WTC11 (cell line): ENCODE measurements around the gene GADL1. TPM values are rescaled to one million over a fixed set of nuclear protein-coding genes. Genes with fewer than 3 reads are reported as not detected.

ENCODE experiments used
- ATAC-seq: fragments of 200-7000 bp; cut with Tn5 transposase; 2 replicates; pipeline ENCODE4 v1.10.0; 2021; ENCODE audit warnings: mild to moderate bottlenecking, moderate library complexity
- CTCF ChIA-PET: fragments of 300-600 bp; sonication (Branson Sonifier 250); formaldehyde crosslinking; loops from one replicate; lab custom pipeline; 2021; ENCODE audit warnings: antibody characterized with exemption; lab: Charles Lee
- POLR2A ChIA-PET: fragments of 350-600 bp; sonication (Branson Sonifier 250); formaldehyde crosslinking; loops from one replicate; lab custom pipeline; 2021; ENCODE audit warnings: antibody characterized with exemption; lab: Charles Lee
- DNase-seq: peaks from one replicate; pipeline ENCODE4 v3.0.0; 2021; ENCODE audit warnings: low spot score
- H3K27ac Mint-ChIP-seq: 2 replicates; pipeline ENCODE4 v1.8.0; 2021; ENCODE audit warnings: mixed read lengths
- H3K27me3 Mint-ChIP-seq: 2 replicates; pipeline ENCODE4 v1.8.0; 2021; ENCODE audit warnings: low read depth, mild to moderate bottlenecking, moderate library complexity, mixed read lengths
- H3K36me3 Mint-ChIP-seq: 2 replicates; pipeline ENCODE4 v1.8.0; 2021; ENCODE audit warnings: mixed read lengths
- H3K4me1 Mint-ChIP-seq: 2 replicates; pipeline ENCODE4 v1.8.0; 2022; ENCODE audit warnings: mixed read lengths
- H3K4me3 Mint-ChIP-seq: 2 replicates; pipeline ENCODE4 v1.8.0; 2021; ENCODE audit warnings: mild to moderate bottlenecking, moderate library complexity, mixed read lengths
- H3K9me3 Mint-ChIP-seq: 2 replicates; pipeline ENCODE4 v1.8.0; 2021; ENCODE audit warnings: mixed read lengths
- ATF6 ChIP-seq: sonication (generic); formaldehyde crosslinking; IDR thresholded peaks from 2 replicates; pipeline ENCODE4 v1.8.1; 2023; ENCODE audit warnings: mild to moderate bottlenecking, missing genetic modification reagents
- E2F4 ChIP-seq: sonication (generic); formaldehyde crosslinking; IDR thresholded peaks from 2 replicates; pipeline ENCODE4 v1.8.1; 2022; ENCODE audit warnings: low read depth, mild to moderate bottlenecking, moderate library complexity, missing genetic modification reagents, borderline replicate concordance
- FOXJ3 ChIP-seq: sonication (generic); formaldehyde crosslinking; IDR thresholded peaks from 2 replicates; pipeline ENCODE4 v1.9.0; 2021; ENCODE audit warnings: missing genetic modification reagents, mild to moderate bottlenecking, borderline replicate concordance
- GTF2I ChIP-seq: fragments of 250-450 bp; sonication (Bioruptor Pico); conservative IDR thresholded peaks from 2 replicates; pipeline ENCODE4 v1.4.0; 2021; ENCODE audit warnings: mild to moderate bottlenecking
- KAT7 ChIP-seq: sonication (generic); formaldehyde crosslinking; IDR thresholded peaks from 2 replicates; pipeline ENCODE4 v1.8.1; 2023; ENCODE audit warnings: missing genetic modification reagents, mild to moderate bottlenecking, borderline replicate concordance
- MXD4 ChIP-seq: fragments of 250-450 bp; sonication (Bioruptor Pico); IDR thresholded peaks from 2 replicates; pipeline ENCODE4 v1.8.0; 2021; ENCODE audit warnings: mild to moderate bottlenecking, moderate library complexity, borderline replicate concordance
- NFYB ChIP-seq: sonication (generic); formaldehyde crosslinking; conservative IDR thresholded peaks from 2 replicates; pipeline ENCODE4 v1.8.0; 2022; ENCODE audit warnings: low read depth, missing genetic modification reagents
- NR1H2 ChIP-seq: sonication (generic); formaldehyde crosslinking; IDR thresholded peaks from 2 replicates; pipeline ENCODE4 v1.9.0; 2021; ENCODE audit warnings: mild to moderate bottlenecking, moderate library complexity, missing genetic modification reagents
- OVOL2 ChIP-seq: fragments of 250-450 bp; sonication (Bioruptor Pico); IDR thresholded peaks from 2 replicates; pipeline ENCODE4 v1.9.0; 2021; ENCODE audit warnings: mild to moderate bottlenecking, borderline replicate concordance
- RELA ChIP-seq: sonication (generic); formaldehyde crosslinking; IDR thresholded peaks from 2 replicates; pipeline ENCODE4 v1.8.1; 2022; ENCODE audit warnings: missing genetic modification reagents, mild to moderate bottlenecking, borderline replicate concordance
- SMAD3 ChIP-seq: sonication (generic); formaldehyde crosslinking; IDR thresholded peaks from 2 replicates; pipeline ENCODE4 v1.8.0; 2022; ENCODE audit warnings: missing genetic modification reagents, mild to moderate bottlenecking, borderline replicate concordance
- SMAD4 ChIP-seq: sonication (generic); formaldehyde crosslinking; IDR thresholded peaks from 2 replicates; pipeline ENCODE4 v1.8.0; 2022; ENCODE audit warnings: mild to moderate bottlenecking, missing genetic modification reagents
- SP1 ChIP-seq: sonication (generic); formaldehyde crosslinking; conservative IDR thresholded peaks from 2 replicates; pipeline ENCODE4 v1.8.1; 2022; ENCODE audit warnings: missing genetic modification reagents
- TCF7 ChIP-seq: sonication (generic); formaldehyde crosslinking; IDR thresholded peaks from 2 replicates; pipeline ENCODE4 v1.8.0; 2022; ENCODE audit warnings: mild to moderate bottlenecking, low read depth, missing genetic modification reagents, moderate library complexity
- TEAD1 ChIP-seq: sonication (generic); formaldehyde crosslinking; IDR thresholded peaks from 2 replicates; pipeline ENCODE4 v1.8.0; 2022; ENCODE audit warnings: mild to moderate bottlenecking, missing genetic modification reagents
- TEAD4 ChIP-seq: sonication (generic); formaldehyde crosslinking; IDR thresholded peaks from 2 replicates; pipeline ENCODE4 v1.8.0; 2022; ENCODE audit warnings: mild to moderate bottlenecking, missing genetic modification reagents
- USF1 ChIP-seq: sonication (generic); formaldehyde crosslinking; IDR thresholded peaks from 2 replicates; pipeline ENCODE4 v1.8.0; 2022; ENCODE audit warnings: mild to moderate bottlenecking, missing genetic modification reagents
- USF2 ChIP-seq: sonication (generic); formaldehyde crosslinking; IDR thresholded peaks from 2 replicates; pipeline ENCODE4 v1.8.1; 2023; ENCODE audit warnings: mild to moderate bottlenecking, missing genetic modification reagents, moderate library complexity
- ZNF121 ChIP-seq: sonication (generic); formaldehyde crosslinking; IDR thresholded peaks from 2 replicates; pipeline ENCODE4 v1.8.0; 2023; ENCODE audit warnings: missing genetic modification reagents
- ZNF138 ChIP-seq: sonication (generic); formaldehyde crosslinking; conservative IDR thresholded peaks from 2 replicates; pipeline ENCODE4 v1.8.1; 2022; ENCODE audit warnings: mild to moderate bottlenecking, moderate library complexity, missing genetic modification reagents
- ZNF219 ChIP-seq: sonication (generic); formaldehyde crosslinking; IDR thresholded peaks from 2 replicates; pipeline ENCODE4 v1.8.0; 2023; ENCODE audit warnings: missing genetic modification reagents, mild to moderate bottlenecking, borderline replicate concordance
- ZNF232 ChIP-seq: sonication (generic); formaldehyde crosslinking; IDR thresholded peaks from 2 replicates; pipeline ENCODE4 v1.8.0; 2022; ENCODE audit warnings: mild to moderate bottlenecking, missing genetic modification reagents
- ZNF263 ChIP-seq: sonication (generic); formaldehyde crosslinking; IDR thresholded peaks from 2 replicates; pipeline ENCODE4 v1.8.1; 2022; ENCODE audit warnings: low read depth, mild to moderate bottlenecking, moderate library complexity, missing genetic modification reagents
- ZNF512 ChIP-seq: sonication (generic); formaldehyde crosslinking; IDR thresholded peaks from 2 replicates; pipeline ENCODE4 v1.8.1; 2022; ENCODE audit warnings: missing genetic modification reagents, borderline replicate concordance
- total RNA-seq: library from RNA; stranded (reverse); gene quantifications from 3 replicates; pipeline ENCODE4 v1.2.3, GENCODE V29; 2021
- TF ChIP-seq, protein P1 (sequence below): sonication (generic); formaldehyde crosslinking; IDR thresholded peaks from 2 replicates; pipeline ENCODE4 v1.8.1; 2022; ENCODE audit warnings: mild to moderate bottlenecking, missing genetic modification reagents, moderate library complexity, borderline replicate concordance

The GADL1 gene
- total RNA-seq, 1 experiment from 2014 or later: 0.15 TPM

DNA sequence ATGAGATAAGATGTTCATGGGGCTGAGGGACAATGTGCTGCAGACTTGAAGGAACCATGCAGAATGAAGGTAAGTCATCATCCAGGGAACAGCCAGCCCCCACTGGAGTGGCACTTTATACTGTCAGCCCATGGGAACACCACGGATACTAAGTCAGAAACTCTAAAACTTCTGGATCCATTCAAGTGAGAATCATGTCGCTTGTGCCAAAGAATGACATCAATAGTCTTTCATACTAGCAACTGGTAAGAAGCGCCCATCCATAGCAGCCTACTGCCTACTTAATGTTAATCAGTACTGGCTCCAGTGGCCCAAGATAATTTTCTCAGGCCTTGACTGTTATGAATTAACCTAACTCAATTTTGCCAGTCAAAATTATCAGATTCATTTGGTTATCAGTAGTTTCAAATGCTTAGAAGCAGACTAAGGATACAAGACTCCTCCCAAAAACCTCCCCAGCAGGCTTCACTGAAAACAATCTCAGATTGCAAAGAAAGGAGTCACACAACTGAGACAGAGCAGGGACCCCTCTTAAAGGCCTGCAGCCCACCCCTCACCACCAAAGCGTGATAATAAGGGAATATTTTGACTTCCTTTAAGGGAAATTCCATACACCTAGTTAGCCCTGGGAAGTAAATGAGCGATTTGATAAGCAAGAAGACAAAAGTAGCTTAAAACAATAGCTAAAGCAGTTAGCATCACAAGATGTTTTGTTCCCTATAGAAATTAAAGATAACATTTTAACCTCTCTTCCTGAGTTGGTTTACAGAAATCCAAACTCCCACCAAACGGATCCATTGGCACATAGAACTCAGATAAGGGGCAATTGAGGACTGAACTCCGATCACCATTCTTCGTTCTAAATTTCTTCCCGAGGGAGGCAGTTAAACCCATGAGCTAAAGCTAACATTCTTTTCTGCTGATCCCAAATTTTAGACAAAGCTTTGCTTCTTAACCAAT, 189.2 kb downstream of the GADL1 start:
- ATAC-seq (no peak; the same call in 1 of the 2 replicates), DNase-seq (no peak)
- Mint-ChIP-seq H3K27ac (no peak overlapping the region), H3K4me1 (peaks cover 17% of the 10 kb centered on the region)
- ChIA-PET POLR2A (no interaction called here), CTCF (interaction anchor here (1.7 kb wide), 1 partner anchor 46 kb away, joined by 4 read pairs; no protein-coding TSS in a partner anchor)
- TF ChIP-seq GTF2I (CRISPR knock-in tag): no peak
- no peak for TF ChIP-seq ATF6 (CRISPR knock-in tag)
- no peak for TF ChIP-seq KAT7 (CRISPR knock-in tag)
- TF ChIP-seq USF2 (CRISPR knock-in tag): no peak
- TF ChIP-seq NFYB (CRISPR knock-in tag): no peak
- TF ChIP-seq TEAD1 (CRISPR knock-in tag): no peak
- TF ChIP-seq TCF7 (CRISPR knock-in tag): no peak
- TF ChIP-seq NR1H2: no peak
- TF ChIP-seq ZNF512 (CRISPR knock-in tag): no peak
- no peak for TF ChIP-seq ZNF232 (CRISPR knock-in tag)
- TF ChIP-seq, protein P1, sequence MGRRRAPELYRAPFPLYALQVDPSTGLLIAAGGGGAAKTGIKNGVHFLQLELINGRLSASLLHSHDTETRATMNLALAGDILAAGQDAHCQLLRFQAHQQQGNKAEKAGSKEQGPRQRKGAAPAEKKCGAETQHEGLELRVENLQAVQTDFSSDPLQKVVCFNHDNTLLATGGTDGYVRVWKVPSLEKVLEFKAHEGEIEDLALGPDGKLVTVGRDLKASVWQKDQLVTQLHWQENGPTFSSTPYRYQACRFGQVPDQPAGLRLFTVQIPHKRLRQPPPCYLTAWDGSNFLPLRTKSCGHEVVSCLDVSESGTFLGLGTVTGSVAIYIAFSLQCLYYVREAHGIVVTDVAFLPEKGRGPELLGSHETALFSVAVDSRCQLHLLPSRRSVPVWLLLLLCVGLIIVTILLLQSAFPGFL: no peak
- TF ChIP-seq SMAD3 (CRISPR knock-in tag): no peak
- no peak for TF ChIP-seq TEAD4 (CRISPR knock-in tag)
- no peak for TF ChIP-seq RELA (CRISPR knock-in tag)
- TF ChIP-seq ZNF219 (CRISPR knock-in tag): no peak
- no peak for TF ChIP-seq SMAD4 (CRISPR knock-in tag)
- TF ChIP-seq, all 79 proteins: peak for 0
- no peak overlapping the region for H3K4me3 Mint-ChIP-seq
- peaks cover 5% of the 10 kb centered on the region; the same call in 1 of the 2 replicates for H3K27me3 Mint-ChIP-seq
- peaks cover 56% of the 10 kb centered on the region for H3K36me3 Mint-ChIP-seq
- H3K9me3 Mint-ChIP-seq: peaks cover 61% of the 10 kb centered on the region

- Mint-ChIP-seq H3K27me3 (peaks cover 5% of the 10 kb centered on the region; the same call in 1 of the 2 replicates), H3K4me3 (no peak overlapping the region), H3K4me1 (peaks cover 15% of the 10 kb centered on the region), H3K27ac (no peak overlapping the region), H3K36me3 (peaks cover 65% of the 10 kb centered on the region), H3K9me3 (peaks cover 61% of the 10 kb centered on the region)
- DNase-seq: no peak
- no peak for ATAC-seq
- ChIA-PET POLR2A (no interaction called here), CTCF (no interaction called here)
- TF ChIP-seq, protein P1: no peak
- TF ChIP-seq ZNF121 (CRISPR knock-in tag): no peak
- no peak for TF ChIP-seq SP1 (CRISPR knock-in tag)
- TF ChIP-seq FOXJ3 (CRISPR knock-in tag): no peak
- no peak for TF ChIP-seq ZNF263
- TF ChIP-seq USF1 (CRISPR knock-in tag): no peak
- no peak for TF ChIP-seq OVOL2 (CRISPR knock-in tag)
- TF ChIP-seq ZNF138 (CRISPR knock-in tag): no peak
- no peak for TF ChIP-seq MXD4 (CRISPR knock-in tag)
- no peak for TF ChIP-seq E2F4 (CRISPR knock-in tag)
Measured at GRCh38 chr3:30702828-30703397, 191.5 kb downstream of the GADL1 start.
